ENCODE results near the gene RTCB.

RTCB gene

DNA sequence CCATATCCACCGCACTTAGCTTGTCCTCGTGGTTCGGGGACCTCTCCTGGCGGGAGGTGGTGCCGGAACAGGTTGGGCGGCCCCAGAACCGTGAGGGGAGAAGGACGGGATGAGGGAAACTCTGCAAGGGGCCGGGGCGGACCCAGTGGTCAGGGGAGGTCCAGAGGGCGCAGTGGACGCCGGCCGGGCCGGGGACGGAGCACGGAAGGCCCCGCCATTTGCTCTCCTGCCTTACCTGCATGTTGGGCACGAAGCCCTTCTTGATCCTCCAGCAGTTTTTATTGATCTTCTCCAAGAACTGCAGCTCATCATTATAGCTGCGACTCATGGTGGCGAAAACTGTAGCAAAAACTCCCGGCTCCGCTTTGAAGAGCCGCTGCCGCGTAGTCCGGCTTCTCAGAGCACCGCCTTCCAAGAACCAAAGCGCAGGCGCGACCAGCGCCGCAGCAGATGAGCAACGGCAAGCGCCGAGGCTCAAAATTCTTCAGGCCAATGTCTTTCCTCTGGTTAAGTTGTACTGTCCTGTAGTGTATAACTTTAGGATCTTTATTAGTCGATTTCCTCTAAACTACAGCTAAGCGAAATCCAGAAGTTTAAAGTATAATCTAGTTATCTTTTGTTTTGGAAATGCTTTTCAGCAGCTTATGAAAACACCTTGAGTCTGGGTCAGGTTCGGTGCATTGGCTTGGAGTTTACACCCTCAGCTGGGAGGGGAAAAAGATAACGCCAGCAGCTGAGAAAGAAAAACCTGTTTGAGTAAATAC lies at the start of gene RTCB:
TSS of gene RTCB (minus strand) at position 419 of the 764 bp plus-strand sequence. CDS start at position 328, 91 bp downstream.
- Histone ChIP-seq H3K9me3 (ENCODE audit: control insufficient read depth in 1 of 2, low read length in 2 of 2) (no peaks in the 10 kb centered on the region), H3K36me3 (ENCODE audit: control insufficient read depth in 1 of 2, insufficient read depth in 2 of 2, low read length in 2 of 2) (peaks cover 14 to 17% of the 10 kb centered on the region in 2 donors), H3K27me3 (ENCODE audit: control insufficient read depth in 1 of 2, insufficient read depth in 2 of 2, low read length in 2 of 2) (no peaks in the 10 kb centered on the region), H3K9ac (ENCODE audit: low read depth in 1 of 2, low read length in 2 of 2) (peak within 1 kb of the TSS; percentile 88 to 93), H3K4me3 (ENCODE audit: low read depth in 1 of 2, low read length in 2 of 2) (peak within 1 kb of the TSS; percentile 95 to 99), H3K27ac (ENCODE audit: low read depth, low read length) (peak within 1 kb of the TSS; percentile 50), H3K4me1 (ENCODE audit: control insufficient read depth in 1 of 2, insufficient read depth in 2 of 2, low read length in 2 of 2) (peaks cover 33 to 36% of the 10 kb centered on the region in 2 donors)

GRCh38 chr22:32457031-32457430 lies 45.0 kb upstream of the RTCB start:
- Histone ChIP-seq H3K9ac (ENCODE audit: low read depth in 1 of 2, low read length in 2 of 2) (no peak overlapping the region), H3K4me1 (ENCODE audit: control insufficient read depth in 1 of 2, insufficient read depth in 2 of 2, low read length in 2 of 2) (no peaks in the 10 kb centered on the region), H3K27me3 (ENCODE audit: control insufficient read depth in 1 of 2, insufficient read depth in 2 of 2, low read length in 2 of 2) (peaks cover 7 to 20% of the 10 kb centered on the region in 2 donors), H3K36me3 (ENCODE audit: control insufficient read depth in 1 of 2, insufficient read depth in 2 of 2, low read length in 2 of 2) (no peaks in the 10 kb centered on the region), H3K4me3 (ENCODE audit: low read depth in 1 of 2, low read length in 2 of 2) (no peak overlapping the region), H3K9me3 (ENCODE audit: control insufficient read depth in 1 of 2, low read length in 2 of 2) (no peaks in the 10 kb centered on the region), H3K27ac (ENCODE audit: low read depth, low read length) (no peak overlapping the region)

GRCh38 chr22:32448980-32449379 lies 36.9 kb upstream of the RTCB start:
- Histone ChIP-seq H3K27ac (ENCODE audit: low read depth, low read length) (no peak overlapping the region), H3K27me3 (ENCODE audit: control insufficient read depth in 1 of 2, insufficient read depth in 2 of 2, low read length in 2 of 2) (peaks cover 2 to 7% of the 10 kb centered on the region in 2 donors), H3K4me3 (ENCODE audit: low read depth in 1 of 2, low read length in 2 of 2) (no peak overlapping the region), H3K36me3 (ENCODE audit: control insufficient read depth in 1 of 2, insufficient read depth in 2 of 2, low read length in 2 of 2) (no peaks in the 10 kb centered on the region), H3K9me3 (ENCODE audit: control insufficient read depth in 1 of 2, low read length in 2 of 2) (no peaks in the 10 kb centered on the region), H3K9ac (ENCODE audit: low read depth in 1 of 2, low read length in 2 of 2) (no peak overlapping the region), H3K4me1 (ENCODE audit: control insufficient read depth in 1 of 2, insufficient read depth in 2 of 2, low read length in 2 of 2) (no peaks in the 10 kb centered on the region)

DNA sequence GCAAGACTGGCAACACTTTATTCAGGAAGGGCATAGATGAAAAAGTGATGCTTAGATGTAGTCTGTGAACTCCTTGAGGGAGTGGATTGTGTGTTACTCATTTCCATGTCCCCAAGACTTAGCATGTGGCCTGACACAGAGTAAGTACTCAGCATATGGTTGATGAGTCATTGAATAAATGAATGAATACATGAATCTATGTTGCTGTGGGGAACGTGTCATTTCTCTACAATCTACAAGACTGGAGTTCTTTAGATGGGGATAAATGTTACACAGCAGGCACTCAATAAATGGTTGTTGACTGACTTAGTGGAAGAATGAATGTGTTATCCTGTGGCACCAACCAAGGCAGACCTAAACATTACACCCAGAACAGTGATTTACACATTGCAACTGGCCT lies 34.3 kb upstream of the RTCB start:
- no peak overlapping the region for H3K4me3 ChIP-seq (ENCODE audit: low read depth in 1 of 2, low read length in 2 of 2)
- no peak overlapping the region for H3K27ac ChIP-seq (ENCODE audit: low read depth, low read length)
- no peaks in the 10 kb centered on the region for H3K9me3 ChIP-seq (ENCODE audit: control insufficient read depth in 1 of 2, low read length in 2 of 2)
- H3K36me3 ChIP-seq (ENCODE audit: control insufficient read depth in 1 of 2, insufficient read depth in 2 of 2, low read length in 2 of 2), result no peaks in the 10 kb centered on the region
- H3K9ac ChIP-seq (ENCODE audit: low read depth in 1 of 2, low read length in 2 of 2), result no peak overlapping the region
- peaks cover 2 to 13% of the 10 kb centered on the region in 2 donors for H3K27me3 ChIP-seq (ENCODE audit: control insufficient read depth in 1 of 2, insufficient read depth in 2 of 2, low read length in 2 of 2)
- no peaks in the 10 kb centered on the region for H3K4me1 ChIP-seq (ENCODE audit: control insufficient read depth in 1 of 2, insufficient read depth in 2 of 2, low read length in 2 of 2)

DNA sequence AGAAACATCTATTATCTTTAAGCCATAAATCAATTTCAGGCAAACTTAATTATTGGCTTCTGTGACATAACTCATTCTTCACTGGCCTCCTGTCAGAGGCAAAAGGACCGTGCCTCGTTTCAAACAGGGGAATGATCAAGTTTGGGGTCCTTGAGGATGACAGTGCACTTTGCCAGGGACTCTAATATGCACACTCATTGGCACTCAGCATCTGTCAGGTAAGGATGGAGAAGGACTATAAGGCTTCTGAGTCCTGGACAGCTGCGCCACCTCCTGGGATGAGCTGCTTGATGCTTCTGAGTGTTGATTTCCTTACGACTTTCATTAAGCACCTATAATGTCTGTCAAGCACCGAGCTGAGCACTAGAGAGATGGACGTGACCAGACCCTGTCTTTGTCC lies 32.0 kb upstream of the RTCB start:
- no peaks in the 10 kb centered on the region for H3K36me3 ChIP-seq (ENCODE audit: control insufficient read depth in 1 of 2, insufficient read depth in 2 of 2, low read length in 2 of 2)
- no peak overlapping the region for H3K4me3 ChIP-seq (ENCODE audit: low read depth in 1 of 2, low read length in 2 of 2)
- H3K27me3 ChIP-seq (ENCODE audit: control insufficient read depth in 1 of 2, insufficient read depth in 2 of 2, low read length in 2 of 2), result peaks cover 5 to 22% of the 10 kb centered on the region in 2 donors
- H3K9me3 ChIP-seq (ENCODE audit: control insufficient read depth in 1 of 2, low read length in 2 of 2), result no peaks in the 10 kb centered on the region
- no peak overlapping the region for H3K27ac ChIP-seq (ENCODE audit: low read depth, low read length)
- H3K4me1 ChIP-seq (ENCODE audit: control insufficient read depth in 1 of 2, insufficient read depth in 2 of 2, low read length in 2 of 2), result no peaks in the 10 kb centered on the region
- no peak overlapping the region for H3K9ac ChIP-seq (ENCODE audit: low read depth in 1 of 2, low read length in 2 of 2)

DNA sequence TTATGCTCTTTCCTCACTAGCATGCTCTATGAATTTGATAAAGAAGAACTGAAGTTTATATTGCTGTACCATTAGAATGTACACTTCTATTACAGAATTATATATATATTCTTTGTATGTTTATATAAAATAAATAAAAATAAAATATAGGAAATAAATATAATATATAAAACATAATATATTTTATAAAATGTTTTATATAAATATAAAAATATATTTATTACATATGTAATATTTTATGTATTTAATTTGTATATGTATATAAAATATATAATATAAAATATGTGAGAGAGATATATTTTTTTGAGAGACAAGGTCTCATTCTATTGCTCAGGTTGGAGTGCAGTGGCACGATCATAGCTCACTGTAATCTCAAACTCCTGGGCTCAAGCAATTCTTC lies 18.3 kb upstream of the RTCB start:
- Histone ChIP-seq H3K4me3 (ENCODE audit: low read depth in 1 of 2, low read length in 2 of 2) (no peak overlapping the region), H3K27me3 (ENCODE audit: control insufficient read depth in 1 of 2, insufficient read depth in 2 of 2, low read length in 2 of 2) (peaks cover 0 to 3% of the 10 kb centered on the region in 2 donors), H3K4me1 (ENCODE audit: control insufficient read depth in 1 of 2, insufficient read depth in 2 of 2, low read length in 2 of 2) (no peaks in the 10 kb centered on the region), H3K36me3 (ENCODE audit: control insufficient read depth in 1 of 2, insufficient read depth in 2 of 2, low read length in 2 of 2) (no peaks in the 10 kb centered on the region), H3K27ac (ENCODE audit: low read depth, low read length) (no peak overlapping the region), H3K9ac (ENCODE audit: low read depth in 1 of 2, low read length in 2 of 2) (no peak overlapping the region), H3K9me3 (ENCODE audit: control insufficient read depth in 1 of 2, low read length in 2 of 2) (no peaks in the 10 kb centered on the region)

DNA sequence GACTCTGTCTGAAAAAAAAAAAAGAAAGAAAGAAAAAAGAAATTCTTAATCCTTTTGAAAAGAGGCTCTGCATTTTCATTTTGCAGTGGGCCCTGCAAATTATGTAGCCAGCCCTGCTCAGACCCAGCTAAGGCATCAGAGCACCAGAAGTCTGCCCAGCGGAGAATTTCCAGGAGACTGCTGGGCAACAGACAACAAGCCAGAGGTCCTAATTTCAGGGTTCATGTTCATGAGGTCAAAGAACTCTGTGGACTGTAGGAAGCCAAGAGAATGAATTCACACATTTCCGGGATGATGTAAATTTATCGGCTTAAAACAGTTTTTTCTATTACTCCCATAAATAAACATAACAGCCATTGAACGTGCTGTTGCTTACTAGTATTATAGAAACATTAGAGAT lies 14.8 kb upstream of the RTCB start:
- H3K4me1 ChIP-seq (ENCODE audit: control insufficient read depth in 1 of 2, insufficient read depth in 2 of 2, low read length in 2 of 2), result no peaks in the 10 kb centered on the region
- no peaks in the 10 kb centered on the region for H3K9me3 ChIP-seq (ENCODE audit: control insufficient read depth in 1 of 2, low read length in 2 of 2)
- no peak overlapping the region for H3K4me3 ChIP-seq (ENCODE audit: low read depth in 1 of 2, low read length in 2 of 2)
- H3K36me3 ChIP-seq (ENCODE audit: control insufficient read depth in 1 of 2, insufficient read depth in 2 of 2, low read length in 2 of 2), result no peaks in the 10 kb centered on the region
- H3K27ac ChIP-seq (ENCODE audit: low read depth, low read length), result no peak overlapping the region
- H3K9ac ChIP-seq (ENCODE audit: low read depth in 1 of 2, low read length in 2 of 2), result no peak overlapping the region
- peaks cover 5 to 9% of the 10 kb centered on the region in 2 donors for H3K27me3 ChIP-seq (ENCODE audit: control insufficient read depth in 1 of 2, insufficient read depth in 2 of 2, low read length in 2 of 2)

DNA sequence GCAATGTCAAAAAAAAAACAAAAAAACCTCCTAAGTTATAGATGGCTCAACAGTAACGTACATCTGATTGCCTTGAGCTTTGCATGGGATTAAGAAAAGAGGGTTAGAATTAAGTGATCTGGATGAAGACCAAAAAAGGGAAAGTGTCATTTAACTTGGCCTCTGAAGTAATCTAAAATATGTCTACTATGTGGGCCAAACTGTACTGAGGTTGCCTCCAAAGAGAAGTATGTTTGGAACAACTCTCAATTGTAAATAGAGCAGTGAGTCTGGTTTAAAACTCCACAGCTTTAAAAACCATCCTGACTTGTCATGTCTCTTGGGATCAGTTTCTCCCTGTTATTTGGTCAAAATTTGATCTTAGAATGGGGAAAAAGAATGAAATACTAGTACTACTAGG lies 11.6 kb upstream of the RTCB start:
- Histone ChIP-seq H3K9me3 (ENCODE audit: control insufficient read depth in 1 of 2, low read length in 2 of 2) (no peaks in the 10 kb centered on the region), H3K27ac (ENCODE audit: low read depth, low read length) (no peak overlapping the region), H3K9ac (ENCODE audit: low read depth in 1 of 2, low read length in 2 of 2) (no peak overlapping the region), H3K4me3 (ENCODE audit: low read depth in 1 of 2, low read length in 2 of 2) (no peak overlapping the region), H3K4me1 (ENCODE audit: control insufficient read depth in 1 of 2, insufficient read depth in 2 of 2, low read length in 2 of 2) (no peaks in the 10 kb centered on the region), H3K27me3 (ENCODE audit: control insufficient read depth in 1 of 2, insufficient read depth in 2 of 2, low read length in 2 of 2) (peaks cover 9 to 11% of the 10 kb centered on the region in 2 donors), H3K36me3 (ENCODE audit: control insufficient read depth in 1 of 2, insufficient read depth in 2 of 2, low read length in 2 of 2) (no peaks in the 10 kb centered on the region)

DNA sequence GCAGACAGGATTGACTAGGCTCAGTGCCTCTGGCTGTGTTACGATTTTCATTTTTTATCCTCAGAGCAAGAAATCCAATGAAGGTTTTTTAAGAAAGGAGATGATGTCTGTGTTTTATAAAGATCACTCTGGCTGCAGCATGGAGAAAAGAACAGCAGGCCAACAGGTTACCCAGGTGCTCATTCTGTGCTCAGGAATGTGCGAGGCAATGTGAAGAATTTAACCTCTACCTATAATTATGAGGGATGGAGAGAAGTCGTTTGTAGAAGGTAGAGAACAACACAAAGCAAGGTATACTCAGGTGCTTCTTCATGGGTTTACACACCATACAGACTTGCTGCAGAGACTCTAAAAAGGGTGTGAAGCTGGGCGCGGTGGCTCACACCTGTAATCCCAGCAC lies 10.0 kb upstream of the RTCB start:
- H3K9me3 ChIP-seq (ENCODE audit: control insufficient read depth in 1 of 2, low read length in 2 of 2), result no peaks in the 10 kb centered on the region
- no peaks in the 10 kb centered on the region for H3K4me1 ChIP-seq (ENCODE audit: control insufficient read depth in 1 of 2, insufficient read depth in 2 of 2, low read length in 2 of 2)
- H3K9ac ChIP-seq (ENCODE audit: low read depth in 1 of 2, low read length in 2 of 2), result no peak overlapping the region
- H3K4me3 ChIP-seq (ENCODE audit: low read depth in 1 of 2, low read length in 2 of 2), result no peak overlapping the region
- no peak overlapping the region for H3K27ac ChIP-seq (ENCODE audit: low read depth, low read length)
- H3K27me3 ChIP-seq (ENCODE audit: control insufficient read depth in 1 of 2, insufficient read depth in 2 of 2, low read length in 2 of 2), result peaks cover 12 to 15% of the 10 kb centered on the region in 2 donors
- no peaks in the 10 kb centered on the region for H3K36me3 ChIP-seq (ENCODE audit: control insufficient read depth in 1 of 2, insufficient read depth in 2 of 2, low read length in 2 of 2)

DNA sequence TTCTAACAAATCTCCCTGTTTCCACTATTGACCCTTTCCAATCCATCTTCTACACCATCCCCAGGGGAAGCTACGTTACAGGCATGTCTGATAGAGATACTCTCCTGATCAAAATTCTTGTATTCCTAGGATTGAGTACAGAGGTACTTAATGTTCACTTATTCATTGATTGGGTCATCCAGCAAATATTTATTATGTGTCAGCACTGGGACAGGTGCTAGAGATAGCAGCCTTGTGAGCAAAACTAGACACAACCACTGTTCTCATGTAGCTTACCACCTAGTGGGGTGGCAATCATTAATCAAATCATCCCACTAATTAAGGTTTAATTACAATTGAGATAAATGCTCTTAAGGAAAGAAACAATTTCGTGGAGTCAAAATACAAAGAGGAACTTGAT lies 9.4 kb upstream of the RTCB start:
- no peak overlapping the region for H3K27ac ChIP-seq (ENCODE audit: low read depth, low read length)
- no peak overlapping the region for H3K9ac ChIP-seq (ENCODE audit: low read depth in 1 of 2, low read length in 2 of 2)
- no peak overlapping the region for H3K4me3 ChIP-seq (ENCODE audit: low read depth in 1 of 2, low read length in 2 of 2)
- H3K36me3 ChIP-seq (ENCODE audit: control insufficient read depth in 1 of 2, insufficient read depth in 2 of 2, low read length in 2 of 2), result no peaks in the 10 kb centered on the region
- H3K9me3 ChIP-seq (ENCODE audit: control insufficient read depth in 1 of 2, low read length in 2 of 2), result no peaks in the 10 kb centered on the region
- no peaks in the 10 kb centered on the region for H3K4me1 ChIP-seq (ENCODE audit: control insufficient read depth in 1 of 2, insufficient read depth in 2 of 2, low read length in 2 of 2)
- H3K27me3 ChIP-seq (ENCODE audit: control insufficient read depth in 1 of 2, insufficient read depth in 2 of 2, low read length in 2 of 2), result peaks cover 13 to 15% of the 10 kb centered on the region in 2 donors
